Tibial nerve (tissue), 4 donors: Measurements from ENCODE around the gene SPATA2. TPM values are rescaled to one million over a fixed set of nuclear protein-coding genes. Genes with fewer than 3 reads are reported as not detected.

Experiments
- DNase-seq, 2 donors: peaks; one replicate each; pipeline ENCODE4 v3.0.0-alpha.2; 2019; ENCODE audit warnings: low spot score in 2 of 2
- H3K27ac ChIP-seq, 4 donors: fragments of 200-600 bp; sonication (generic) in 3 of 4; one replicate each; pipeline ENCODE4 v1.5.1; 2017 to 2019; ENCODE audit warnings: mild to moderate bottlenecking in 1 of 4
- H3K27me3 ChIP-seq, 2 donors: fragments of 200-600 bp; sonication (generic) in 1 of 2; one replicate each; pipeline versions ENCODE4 v1.5.1 to v1.6.0; 2017 to 2019
- H3K36me3 ChIP-seq, 3 donors: fragments of 200-600 bp; sonication (generic); one replicate each; pipeline ENCODE4 v1.5.1; 2018 to 2019
- H3K4me1 ChIP-seq, 4 donors: fragments of 200-600 bp; sonication (generic) in 3 of 4; one replicate each; pipeline ENCODE4 v1.5.1; 2017 to 2019
- H3K4me3 ChIP-seq, 4 donors: fragments of 200-600 bp; sonication (generic) in 3 of 4; one replicate each; pipeline ENCODE4 v1.5.1; 2017 to 2019; ENCODE audit warnings: mild to moderate bottlenecking in 1 of 4, moderate library complexity in 1 of 4
- H3K9me3 ChIP-seq, 4 donors: fragments of 200-600 bp; sonication (generic) in 3 of 4; one replicate each; pipeline ENCODE4 v1.5.1; 2017 to 2019
- CTCF ChIP-seq, 5 experiments: fragments of 200-600 bp in 3 of 5; fragments of 450-650 bp in 2 of 5; sonication (generic) in 3 of 5; IDR thresholded peaks; one replicate each; pipeline ENCODE4 v1.5.1; 2016 to 2019; ENCODE audit warnings: antibody characterized with exemption in 5 of 5, mild to moderate bottlenecking in 3 of 5, moderate library complexity in 2 of 5
- EP300 ChIP-seq, 2 donors: sonication (generic); formaldehyde crosslinking; IDR thresholded peaks; one replicate each; pipeline ENCODE4 v1.6.1; 2017; ENCODE audit warnings: antibody characterized with exemption in 2 of 2, mild to moderate bottlenecking in 1 of 2
- POLR2A ChIP-seq, 2 donors: fragments of 450-650 bp; IDR thresholded peaks; one replicate each; pipeline ENCODE4 v1.6.1; 2017; ENCODE audit warnings: antibody characterized with exemption in 2 of 2, mild to moderate bottlenecking in 2 of 2, moderate library complexity in 2 of 2
- WGBS, 2 donors: methylation state at CpG; one replicate each; pipeline ENCODE4 v1.1.5; 2018; 5-methylcytosine and 5-hydroxymethylcytosine counted together
- total RNA-seq, 4 donors: library from RNA; depleted of rRNA; stranded (reverse); fragments of >200 nt; gene quantifications; one replicate each; pipeline ENCODE4 v1.1.0, GENCODE V29; 2016

SPATA2 gene
- total RNA-seq, 4 donors from 2014 or later, result 4.4 to 7.2 (median 6.3) TPM

GRCh38 chr20:49945306-49945700 lies 30.0 kb upstream of the SPATA2 start:
- Histone ChIP-seq H3K4me1 (peaks cover 0 to 40% (median 0%) of the 10 kb centered on the region in 4 donors), H3K27me3 (no peaks in the 10 kb centered on the region), H3K4me3 (no peak overlapping the region), H3K9me3 (no peaks in the 10 kb centered on the region), H3K36me3 (peaks cover 7 to 91% (median 28%) of the 10 kb centered on the region in 3 donors), H3K27ac (no peak overlapping the region)
- no peak for TF ChIP-seq CTCF (IDR thresholded peaks at IDR 0.05)
- no peak for TF ChIP-seq EP300 (IDR thresholded peaks at IDR 0.05)
- TF ChIP-seq POLR2A (IDR thresholded peaks at IDR 0.05), result no peak
- 76 to 89% methylated on average over 3 of the region's 3 CpGs for WGBS, 2 donors
- no peak for DNase-seq

- Histone ChIP-seq H3K27ac (no peak overlapping the region), H3K36me3 (peaks cover 5 to 72% (median 7%) of the 10 kb centered on the region in 3 donors), H3K27me3 (no peaks in the 10 kb centered on the region), H3K4me3 (no peak overlapping the region), H3K9me3 (no peaks in the 10 kb centered on the region), H3K4me1 (peaks cover 0 to 62% (median 13%) of the 10 kb centered on the region in 4 donors)
- WGBS, 2 donors, result 92 to 93% methylated on average over 3 of the region's 3 CpGs
- no peak for TF ChIP-seq POLR2A (IDR thresholded peaks at IDR 0.05)
- TF ChIP-seq CTCF (IDR thresholded peaks at IDR 0.05), result no peak
- no peak for TF ChIP-seq EP300 (IDR thresholded peaks at IDR 0.05)
- no peak for DNase-seq
Measured at GRCh38 chr20:49942942-49943341, 27.6 kb upstream of the SPATA2 start.

- 73 to 74% methylated on average over 3 of the region's 3 CpGs for WGBS, 2 donors
- no peaks in the 10 kb centered on the region for H3K9me3 ChIP-seq
- TF ChIP-seq CTCF (IDR thresholded peaks at IDR 0.05) (no peak), EP300 (IDR thresholded peaks at IDR 0.05) (no peak), POLR2A (IDR thresholded peaks at IDR 0.05) (no peak)
- no peak overlapping the region for H3K27ac ChIP-seq
- DNase-seq, result no peak
- no peaks in the 10 kb centered on the region for H3K27me3 ChIP-seq
- H3K4me3 ChIP-seq, result no peak overlapping the region
- peaks cover 5 to 67% (median 7%) of the 10 kb centered on the region in 3 donors for H3K36me3 ChIP-seq
- H3K4me1 ChIP-seq, result peaks cover 0 to 69% (median 19%) of the 10 kb centered on the region in 4 donors
Measured at GRCh38 chr20:49942303-49942702, 27.0 kb upstream of the SPATA2 start.

GRCh38 chr20:49941456-49941855 lies 26.1 kb upstream of the SPATA2 start:
- 90 to 93% methylated on average over 15 of the region's 15 CpGs for WGBS, 2 donors
- H3K9me3 ChIP-seq, result no peaks in the 10 kb centered on the region
- H3K4me1 ChIP-seq, result peaks cover 0 to 73% (median 22%) of the 10 kb centered on the region in 4 donors
- DNase-seq, result no peak
- TF ChIP-seq CTCF (IDR thresholded peaks at IDR 0.05) (no peak), EP300 (IDR thresholded peaks at IDR 0.05) (no peak), POLR2A (IDR thresholded peaks at IDR 0.05) (no peak)
- peaks cover 0 to 59% (median 3%) of the 10 kb centered on the region in 3 donors for H3K36me3 ChIP-seq
- H3K4me3 ChIP-seq, result no peak overlapping the region
- H3K27ac ChIP-seq, result no peak overlapping the region
- no peaks in the 10 kb centered on the region for H3K27me3 ChIP-seq

DNA sequence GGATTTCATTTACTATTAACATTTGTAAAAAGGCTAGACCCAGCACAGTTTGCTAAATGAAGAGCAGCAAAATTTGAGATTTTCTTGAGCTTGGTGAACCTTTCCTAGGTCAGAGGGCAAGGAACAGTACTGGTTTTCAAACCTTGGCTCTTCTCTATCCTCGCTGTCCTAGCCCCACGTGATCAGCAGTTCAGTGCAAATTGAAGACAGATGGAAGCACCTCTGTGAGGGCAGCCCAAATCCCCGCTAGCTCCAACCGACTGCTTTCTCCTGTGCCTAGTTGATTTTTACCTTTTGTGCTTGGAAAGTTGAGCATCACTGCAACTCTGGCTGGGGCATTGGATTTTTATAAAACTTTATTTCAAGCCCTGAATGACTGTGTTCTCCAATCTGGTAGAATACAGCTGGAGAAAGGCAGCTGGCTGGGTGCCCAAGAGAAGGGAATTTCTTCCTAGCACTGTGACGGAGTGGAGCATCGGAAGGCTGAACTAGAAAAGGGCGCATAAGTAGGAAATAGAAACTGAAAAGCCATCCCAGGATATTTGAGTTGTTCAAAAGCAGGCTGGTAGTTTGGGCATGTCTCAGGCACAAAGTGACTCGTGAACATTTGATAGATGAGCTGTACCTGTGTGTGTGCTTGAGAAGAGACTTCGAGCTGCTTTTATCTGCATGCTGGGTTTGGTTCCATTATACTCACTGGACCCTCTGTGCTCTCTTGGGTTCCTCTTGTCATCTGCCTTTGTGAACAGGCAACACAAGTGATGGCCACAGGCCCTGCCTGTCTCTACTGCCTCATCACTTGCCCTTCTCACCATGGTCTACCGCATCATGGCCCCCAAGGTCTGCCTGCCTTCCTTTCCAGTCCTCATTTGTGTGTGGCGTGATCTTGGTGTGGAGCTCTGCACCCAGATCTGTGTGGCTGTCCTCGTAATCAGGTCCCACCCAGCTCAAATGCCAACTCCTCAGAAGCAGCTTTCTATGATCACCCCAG lies 23.1 kb upstream of the SPATA2 start:
- H3K36me3 ChIP-seq, result peaks cover 0 to 33% (median 0%) of the 10 kb centered on the region in 3 donors
- peak overlapping the region in 3 of 4 donors; percentile 96 to 98 (median 96) for H3K27ac ChIP-seq
- no peak for TF ChIP-seq POLR2A (IDR thresholded peaks at IDR 0.05)
- no peak for TF ChIP-seq CTCF (IDR thresholded peaks at IDR 0.05)
- TF ChIP-seq EP300 (IDR thresholded peaks at IDR 0.05), result peak in 1 of 2 donors; percentile 11
- no peaks in the 10 kb centered on the region for H3K27me3 ChIP-seq
- H3K4me3 ChIP-seq, result peak overlapping the region in 2 of 4 donors; percentile 4 to 98
- no peaks in the 10 kb centered on the region for H3K9me3 ChIP-seq
- WGBS, 2 donors, result 55 to 61% methylated on average over 12 of the region's 12 CpGs
- peaks cover 0 to 71% (median 24%) of the 10 kb centered on the region in 4 donors for H3K4me1 ChIP-seq
- DNase-seq, result peak; percentile 51 to 57
